ENCODE results near the gene CASP9.

CASP9 gene

DNA sequence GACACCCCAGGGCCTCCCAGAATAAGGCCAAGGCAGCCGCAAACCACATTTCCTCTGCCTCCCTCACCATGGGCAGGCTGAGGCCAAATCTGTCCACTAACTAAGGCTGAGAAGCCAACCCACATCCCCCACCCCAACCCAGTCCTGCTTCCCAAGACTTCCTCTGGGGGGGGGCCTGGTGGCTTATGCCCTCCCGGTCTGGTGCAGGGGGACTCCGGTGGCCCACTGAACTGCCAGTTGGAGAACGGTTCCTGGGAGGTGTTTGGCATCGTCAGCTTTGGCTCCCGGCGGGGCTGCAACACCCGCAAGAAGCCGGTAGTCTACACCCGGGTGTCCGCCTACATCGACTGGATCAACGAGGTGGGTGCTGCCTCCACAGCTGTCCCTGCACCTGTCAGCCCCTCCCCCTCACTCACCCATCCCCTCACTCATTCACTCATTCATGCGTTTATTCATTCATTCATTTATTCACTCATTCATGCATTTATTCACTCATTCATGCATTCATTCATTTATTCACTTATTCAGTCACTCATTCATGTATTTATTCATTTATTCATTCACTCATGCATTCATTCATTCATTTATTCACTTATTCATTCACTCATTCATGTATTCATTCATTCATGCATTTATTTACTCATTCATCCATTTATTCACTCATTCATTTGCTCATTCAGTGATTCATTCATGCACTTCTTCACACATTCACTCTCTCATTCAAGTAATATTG is 78.5 kb downstream of the CASP9 start:
- no peak for DNase-seq (ENCODE audit: low read depth)

DNA sequence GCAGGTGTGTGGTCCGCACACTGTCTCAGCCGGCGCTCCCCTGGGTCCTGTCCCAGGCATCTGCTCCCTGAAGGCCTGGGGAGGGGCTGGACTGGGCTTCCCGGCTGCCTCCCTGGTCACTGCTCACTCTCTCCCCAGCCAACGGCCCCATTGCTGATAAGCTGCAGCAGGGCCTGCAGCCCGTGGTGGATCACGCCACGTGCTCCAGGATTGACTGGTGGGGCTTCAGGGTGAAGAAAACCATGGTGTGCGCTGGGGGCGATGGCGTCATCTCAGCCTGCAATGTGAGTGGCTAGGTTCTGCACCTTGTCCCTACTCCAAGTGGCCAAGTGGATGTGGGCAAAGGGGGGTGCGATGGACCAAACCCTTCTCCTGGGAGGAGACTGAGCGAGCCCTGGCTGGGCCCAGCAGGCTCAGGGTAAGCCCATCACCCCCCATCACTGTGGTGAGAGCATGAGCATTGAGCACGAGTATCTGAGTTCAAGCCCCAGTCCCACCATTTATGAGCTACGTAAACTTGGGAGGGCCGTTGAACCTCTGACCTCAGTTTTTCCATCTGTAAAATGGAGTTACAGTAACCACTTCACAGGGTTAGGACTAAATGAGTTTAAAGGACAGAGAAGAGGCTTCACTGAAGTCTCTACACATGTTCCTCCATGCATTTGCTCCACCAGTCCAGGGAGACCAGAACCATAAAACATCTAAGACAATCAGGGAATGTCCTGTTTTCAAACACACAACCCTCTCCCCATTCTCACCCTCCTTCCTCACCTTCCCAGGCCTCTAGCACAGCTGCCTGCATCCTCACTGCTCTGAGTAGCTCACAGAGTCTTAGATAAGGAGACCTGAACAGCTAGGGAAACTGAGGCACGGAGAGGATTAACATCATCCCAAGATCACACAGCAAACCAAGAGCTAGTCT is 79.3 kb downstream of the CASP9 start:
- DNase-seq (ENCODE audit: low read depth) = no peak

DNA sequence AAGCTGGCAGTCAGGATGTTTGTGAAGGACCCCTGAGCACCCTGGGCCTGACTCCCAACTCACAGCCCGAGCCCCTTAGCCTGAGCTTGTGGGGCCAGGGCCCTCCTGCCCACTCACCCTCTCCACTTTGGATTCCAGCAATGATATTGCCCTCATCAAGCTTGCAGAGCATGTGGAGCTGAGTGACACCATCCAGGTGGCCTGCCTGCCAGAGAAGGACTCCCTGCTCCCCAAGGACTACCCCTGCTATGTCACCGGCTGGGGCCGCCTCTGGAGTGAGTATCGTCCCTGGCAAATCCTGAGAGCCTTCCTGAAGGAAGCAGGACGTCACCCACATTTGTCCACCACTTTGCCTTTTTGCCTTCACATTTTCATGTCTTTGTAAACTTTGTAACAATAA is 80.7 kb downstream of the CASP9 start:
- no peak for DNase-seq (ENCODE audit: low read depth)

DNA sequence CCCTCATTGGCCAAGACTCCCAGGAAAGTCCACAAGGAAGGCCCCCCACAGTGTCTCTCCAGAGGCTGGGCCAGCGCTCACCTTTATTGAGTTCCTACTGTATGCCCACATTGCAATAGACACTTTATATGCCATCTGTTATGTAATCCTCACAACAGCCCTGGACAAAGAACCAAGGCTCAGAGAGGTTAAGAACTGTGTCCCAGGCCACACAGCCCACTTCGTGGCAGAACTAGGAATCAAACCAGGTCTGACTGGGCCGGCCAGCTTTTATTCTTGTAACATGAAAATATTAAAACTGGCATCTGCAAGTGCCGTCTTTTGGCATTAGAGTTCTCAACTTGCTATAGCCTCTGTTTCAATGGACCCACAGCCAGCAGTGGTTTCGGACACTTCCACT is 81.3 kb downstream of the CASP9 start:
- DNase-seq (ENCODE audit: low read depth) = no peak

DNA sequence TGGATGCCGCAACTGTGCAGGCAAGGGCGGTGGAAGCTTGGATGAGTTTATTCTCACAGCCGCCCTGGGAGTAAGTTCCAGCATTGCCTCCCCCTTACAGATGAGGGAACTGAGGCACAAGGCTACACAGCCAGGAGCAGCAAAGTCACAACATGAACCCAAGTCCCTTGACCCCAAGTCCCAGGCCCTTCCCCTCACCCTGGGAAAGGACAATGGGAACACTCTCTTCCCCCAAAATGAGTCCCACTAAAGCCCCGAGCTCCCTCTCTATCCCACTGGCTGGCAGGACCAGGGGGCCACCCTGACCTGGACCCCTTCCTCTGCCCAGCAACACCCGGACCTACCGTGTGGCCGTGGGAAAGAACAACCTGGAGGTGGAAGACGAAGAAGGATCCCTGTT is 81.9 kb downstream of the CASP9 start:
- DNase-seq (ENCODE audit: low read depth) = no peak

Measured in ELR (cell line).